GM12891 (cell line): ENCODE measurements around the gene NUDT6.

Experiments
- PAX5 ChIP-seq: IDR thresholded peaks from 2 replicates; pipeline ENCODE4 v1.6.1; 2011; ENCODE audit warnings: low read length, moderate library complexity, mild to moderate bottlenecking; ENCODE audit not compliant: insufficient read depth, severe bottlenecking
- POLR2A ChIP-seq: IDR thresholded peaks from 2 replicates; pipeline ENCODE4 v1.6.1; 2011; ENCODE audit warnings: low read depth, low read length, control low read depth
- POLR2AphosphoS5 ChIP-seq: IDR thresholded peaks from 2 replicates; pipeline ENCODE4 v1.6.1; 2011; ENCODE audit warnings: low read depth, low read length, control low read depth
- POU2F2 ChIP-seq: IDR thresholded peaks from 2 replicates; pipeline ENCODE4 v1.6.1; 2011; ENCODE audit warnings: low read depth, mild to moderate bottlenecking, control low read depth, low read length, moderate library complexity
- SPI1 ChIP-seq: IDR thresholded peaks from 2 replicates; pipeline ENCODE4 v1.6.1; 2011; ENCODE audit warnings: low read depth, low read length, control low read depth
- TAF1 ChIP-seq: IDR thresholded peaks from 2 replicates; pipeline ENCODE4 v1.6.1; 2011; ENCODE audit warnings: low read depth, low read length, control low read depth

DNA sequence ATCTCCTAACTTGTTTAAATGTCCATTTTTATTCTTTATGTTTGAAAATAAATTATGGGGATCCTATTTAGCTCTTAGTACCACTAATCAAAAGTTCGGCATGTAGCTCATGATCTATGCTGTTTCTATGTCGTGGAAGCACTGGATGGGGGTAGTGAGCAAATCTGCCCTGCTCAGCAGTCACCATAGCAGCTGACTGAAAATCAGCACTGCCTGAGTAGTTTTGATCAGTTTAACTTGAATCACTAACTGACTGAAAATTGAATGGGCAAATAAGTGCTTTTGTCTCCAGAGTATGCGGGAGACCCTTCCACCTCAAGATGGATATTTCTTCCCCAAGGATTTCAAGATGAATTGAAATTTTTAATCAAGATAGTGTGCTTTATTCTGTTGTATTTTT lies 27.6 kb downstream of the NUDT6 start:
- no peak for TF ChIP-seq POLR2A
- no peak for TF ChIP-seq TAF1
- TF ChIP-seq POLR2AphosphoS5 = no peak
- no peak for TF ChIP-seq SPI1
- TF ChIP-seq PAX5 = no peak
- TF ChIP-seq POU2F2 = no peak
